ENCODE measurements around the gene HAUS8. TPM values are rescaled to one million over a fixed set of nuclear protein-coding genes. Genes with fewer than 3 reads are reported as not detected.

The HAUS8 gene
- total and polyA plus RNA-seq, 2 of the 8 experiments (the other 6 are each of a cell fraction or from before 2014, with no cell fraction given): 18.4 to 23.2 TPM

GRCh38 chr19:17114414-17114831, 39.2 kb upstream of the HAUS8 start (continued):
- TF ChIP-seq BACH1 (IDR thresholded peaks at IDR 0.05; ENCODE audit: low read length) (no peak), NANOG (IDR thresholded peaks at IDR 0.05; ENCODE audit: insufficient read depth, low read depth, low read length, poor library complexity, severe bottlenecking) (no peak), CTBP2 (IDR thresholded peaks at IDR 0.05; ENCODE audit: borderline replicate concordance, insufficient read depth, insufficient read length, low read length) (no peak), EGR1 (IDR thresholded peaks at IDR 0.05; ENCODE audit: borderline replicate concordance, low read depth, low read length) (no peak), TAF1 (IDR thresholded peaks at IDR 0.05; ENCODE audit: low read depth, low read length) (no peak), BRCA1 (IDR thresholded peaks at IDR 0.05; ENCODE audit: low read depth, low read length) (no peak), SIRT6 (IDR thresholded peaks at IDR 0.05; ENCODE audit: low read length) (no peak), CREB1 (IDR thresholded peaks at IDR 0.05) (peak; percentile 52; the same call in 1 of the 2 replicates), HDAC2 (IDR thresholded peaks at IDR 0.05; ENCODE audit: borderline replicate concordance in 1 of 2, low read depth in 2 of 2, low read length in 2 of 2) (no peak), EP300 (IDR thresholded peaks at IDR 0.05; ENCODE audit: borderline replicate concordance in 1 of 2, low read depth in 2 of 2, low read length in 2 of 2) (peak in 1 of 2 experiments; percentile 26; a peak in 1 of 3 replicates), ATF2 (IDR thresholded peaks at IDR 0.05; ENCODE audit: low read length) (no peak), JUND (IDR thresholded peaks at IDR 0.05; ENCODE audit: low read length) (no peak), CBX8 (IDR thresholded peaks at IDR 0.05; ENCODE audit: borderline replicate concordance, low read depth, low read length) (no peak), CBX5 (IDR thresholded peaks at IDR 0.05; ENCODE audit: low read depth, low read length) (no peak), KDM5A (IDR thresholded peaks at IDR 0.05; ENCODE audit: low read length) (no peak)

Measured in H1 (cell line).